Right lobe of liver (tissue), 6 donors: ENCODE data around the gene PRSS1. TPM values are rescaled to one million over a fixed set of nuclear protein-coding genes. Genes with fewer than 3 reads are reported as not detected.

Source experiments
- ATAC-seq, 4 donors: fragments of 200-7000 bp; cut with Tn5 transposase; one replicate each; pipeline ENCODE4 v1.9.1; 2020; ENCODE audit warnings: mild to moderate bottlenecking in 4 of 4, moderate library complexity in 4 of 4
- DNase-seq, 3 donors: peaks; one replicate each; pipeline ENCODE4 v3.0.0-alpha.2; 2020
- H3K27ac ChIP-seq, 3 donors: fragments of 200-600 bp; one replicate each; pipeline ENCODE4 v1.8.0; 2022
- H3K27me3 ChIP-seq, 2 donors: fragments of 200-600 bp; one replicate each; pipeline ENCODE4 v1.8.0; 2022
- H3K36me3 ChIP-seq, 4 donors: fragments of 200-600 bp; sonication (generic) in 1 of 4; one replicate each; pipeline versions ENCODE4 v1.5.1 to v1.8.0; 2017 to 2022; ENCODE audit warnings: control low read depth in 1 of 4
- H3K4me1 ChIP-seq, 4 donors: fragments of 200-600 bp; sonication (generic) in 1 of 4; one replicate each; pipeline versions ENCODE4 v1.5.1 to v1.8.0; 2017 to 2022; ENCODE audit warnings: control low read depth in 1 of 4
- H3K4me3 ChIP-seq, 3 donors: fragments of 200-600 bp; one replicate each; pipeline ENCODE4 v1.8.0; 2022
- H3K9me3 ChIP-seq, 4 donors: fragments of 200-600 bp; sonication (generic) in 1 of 4; one replicate each; pipeline versions ENCODE4 v1.5.1 to v1.8.0; 2017 to 2022; ENCODE audit warnings: control low read depth in 1 of 4
- POLR2A ChIP-seq: fragments of 450-650 bp; IDR thresholded peaks from one replicate; pipeline ENCODE4 v1.6.1; 2017; ENCODE audit warnings: antibody characterized with exemption, mild to moderate bottlenecking
- WGBS: methylation state at CpG from one replicate; pipeline ENCODE4 v1.1.6; 2018; ENCODE audit warnings: low coverage, low lambda C conversion rate; ENCODE audit not compliant: insufficient coverage; ENCODE audit errors: missing lambda C conversion rate; 5-methylcytosine and 5-hydroxymethylcytosine counted together
- intact Hi-C, 2 donors: fragments of 100-400 bp; cut with DNase I; formaldehyde crosslinking; loops; one replicate each; pipeline versions ENCODE4 v1.11.2 to v1.14.1; 2022
- total RNA-seq, 6 experiments: library from RNA; depleted of rRNA in 2 of 6; stranded (reverse); fragments of >200 nt in 2 of 6; fragmentation: NEBNext Ultra II Directional in 3 of 6; extraction: Animal tissue kit (Norgen Biotek cat#: 25700) in 3 of 6; gene quantifications; one replicate each; pipeline versions ENCODE4 v1.1.0 to v1.2.4, GENCODE V29; 2016 to 2023
- TF ChIP-seq, protein P1 (sequence below), 4 donors: fragments of 200-600 bp in 3 of 4; fragments of 450-650 bp in 1 of 4; IDR thresholded peaks; one replicate each; pipeline versions ENCODE4 v1.5.1 to v1.8.0; 2016 to 2022; ENCODE audit warnings: antibody characterized with exemption in 4 of 4, mild to moderate bottlenecking in 2 of 4
- donor health status: DM: no; HTN: yes; CAD: no.
- donor health status: DM: no; HTN: no; CAD: no.
- donor health status: DM: no; HTN: no; CAD: no.
- donor health status: DM: no; HTN: yes; CAD: no.
- donor health status: DM: no; HTN: yes; CAD: no.

PRSS1 gene
- total RNA-seq, 6 experiments from 2014 or later: not detected

DNA sequence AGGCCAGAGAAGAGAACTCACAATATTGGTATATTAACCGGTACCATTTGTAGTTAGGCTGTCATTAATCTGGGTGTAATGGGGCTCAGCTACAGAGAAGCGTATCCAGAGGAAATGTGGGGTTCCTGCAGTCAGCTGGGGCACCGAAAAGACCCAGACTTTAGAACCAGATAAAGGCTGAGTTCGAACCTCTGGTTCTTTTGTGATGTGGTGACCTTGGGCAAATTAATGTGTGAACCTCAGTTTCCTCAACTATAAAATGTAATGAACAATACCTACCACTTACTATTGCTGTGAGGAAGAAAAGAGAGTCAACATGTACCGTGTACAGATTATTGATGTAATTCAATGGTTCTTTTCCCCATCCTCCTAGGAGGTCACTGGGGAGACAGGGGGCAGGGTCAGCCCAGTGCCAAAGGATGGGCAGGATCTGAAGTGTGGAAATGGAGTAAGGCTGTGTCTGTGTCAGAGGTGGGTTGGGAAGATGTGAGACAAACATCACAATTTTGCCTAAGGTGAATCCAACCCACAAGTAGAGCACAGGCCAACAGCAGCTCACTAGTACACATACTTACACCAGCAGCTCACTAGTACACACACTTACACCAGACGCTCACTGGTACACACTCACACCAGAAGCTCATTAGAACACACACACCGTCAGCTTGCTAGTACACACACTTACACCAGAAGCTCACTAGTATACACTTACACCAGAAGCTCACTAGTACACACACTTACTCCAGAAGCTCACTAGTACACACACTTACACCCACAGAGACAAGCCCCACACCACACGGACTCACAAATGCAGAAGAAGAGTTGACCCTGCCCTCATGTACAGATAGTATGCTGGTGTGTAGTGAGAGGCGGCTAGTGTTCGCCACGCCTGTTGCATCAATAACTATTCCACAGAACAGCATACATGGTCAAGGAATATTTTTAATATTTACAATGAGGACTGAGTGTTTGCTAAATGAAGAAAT is 49.5 kb downstream of the PRSS1 start:
- peaks cover 0 to 16% (median 0%) of the 10 kb centered on the region in 4 donors for H3K4me1 ChIP-seq
- DNase-seq (no peak), ATAC-seq (no peak)
- no peaks in the 10 kb centered on the region for H3K9me3 ChIP-seq
- no peaks in the 10 kb centered on the region for H3K36me3 ChIP-seq
- intact Hi-C loops: no loop called here
- WGBS: 57% methylated on average over 9 of the region's 11 CpGs
- peaks cover 0 to 14% of the 10 kb centered on the region in 2 donors for H3K27me3 ChIP-seq
- H3K27ac ChIP-seq: peak overlapping the region in 1 of 3 donors; percentile 3
- TF ChIP-seq, protein P1, sequence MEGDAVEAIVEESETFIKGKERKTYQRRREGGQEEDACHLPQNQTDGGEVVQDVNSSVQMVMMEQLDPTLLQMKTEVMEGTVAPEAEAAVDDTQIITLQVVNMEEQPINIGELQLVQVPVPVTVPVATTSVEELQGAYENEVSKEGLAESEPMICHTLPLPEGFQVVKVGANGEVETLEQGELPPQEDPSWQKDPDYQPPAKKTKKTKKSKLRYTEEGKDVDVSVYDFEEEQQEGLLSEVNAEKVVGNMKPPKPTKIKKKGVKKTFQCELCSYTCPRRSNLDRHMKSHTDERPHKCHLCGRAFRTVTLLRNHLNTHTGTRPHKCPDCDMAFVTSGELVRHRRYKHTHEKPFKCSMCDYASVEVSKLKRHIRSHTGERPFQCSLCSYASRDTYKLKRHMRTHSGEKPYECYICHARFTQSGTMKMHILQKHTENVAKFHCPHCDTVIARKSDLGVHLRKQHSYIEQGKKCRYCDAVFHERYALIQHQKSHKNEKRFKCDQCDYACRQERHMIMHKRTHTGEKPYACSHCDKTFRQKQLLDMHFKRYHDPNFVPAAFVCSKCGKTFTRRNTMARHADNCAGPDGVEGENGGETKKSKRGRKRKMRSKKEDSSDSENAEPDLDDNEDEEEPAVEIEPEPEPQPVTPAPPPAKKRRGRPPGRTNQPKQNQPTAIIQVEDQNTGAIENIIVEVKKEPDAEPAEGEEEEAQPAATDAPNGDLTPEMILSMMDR (IDR thresholded peaks at IDR 0.05): no peak
- TF ChIP-seq POLR2A: no peak
- H3K4me3 ChIP-seq: no peak overlapping the region

- H3K27me3 ChIP-seq: peaks cover 0 to 14% of the 10 kb centered on the region in 2 donors
- DNase-seq: no peak
- H3K9me3 ChIP-seq: no peaks in the 10 kb centered on the region
- H3K27ac ChIP-seq: no peak overlapping the region
- 53% methylated on average over 3 of the region's 3 CpGs for WGBS
- H3K36me3 ChIP-seq: no peaks in the 10 kb centered on the region
- H3K4me1 ChIP-seq: peaks cover 0 to 16% (median 0%) of the 10 kb centered on the region in 4 donors
- intact Hi-C loops: no loop called here
- ATAC-seq: no peak
- H3K4me3 ChIP-seq: no peak overlapping the region
- TF ChIP-seq POLR2A: no peak
- TF ChIP-seq, protein P1 (IDR thresholded peaks at IDR 0.05): no peak
Measured at GRCh38 chr7:142799437-142799835, 50.2 kb downstream of the PRSS1 start.

- DNase-seq (no peak), ATAC-seq (no peak)
- Histone ChIP-seq H3K9me3 (no peaks in the 10 kb centered on the region), H3K27ac (no peak overlapping the region), H3K4me1 (peaks cover 0 to 16% (median 0%) of the 10 kb centered on the region in 4 donors), H3K27me3 (peaks cover 0 to 14% of the 10 kb centered on the region in 2 donors), H3K4me3 (no peak overlapping the region), H3K36me3 (no peaks in the 10 kb centered on the region)
- no peak for TF ChIP-seq POLR2A
- TF ChIP-seq, protein P1 (IDR thresholded peaks at IDR 0.05): no peak
- 83% methylated on average over 1 of the region's 1 CpG for WGBS
- intact Hi-C loops: no loop called here
Measured at GRCh38 chr7:142800088-142800487, 50.8 kb downstream of the PRSS1 start.

DNA sequence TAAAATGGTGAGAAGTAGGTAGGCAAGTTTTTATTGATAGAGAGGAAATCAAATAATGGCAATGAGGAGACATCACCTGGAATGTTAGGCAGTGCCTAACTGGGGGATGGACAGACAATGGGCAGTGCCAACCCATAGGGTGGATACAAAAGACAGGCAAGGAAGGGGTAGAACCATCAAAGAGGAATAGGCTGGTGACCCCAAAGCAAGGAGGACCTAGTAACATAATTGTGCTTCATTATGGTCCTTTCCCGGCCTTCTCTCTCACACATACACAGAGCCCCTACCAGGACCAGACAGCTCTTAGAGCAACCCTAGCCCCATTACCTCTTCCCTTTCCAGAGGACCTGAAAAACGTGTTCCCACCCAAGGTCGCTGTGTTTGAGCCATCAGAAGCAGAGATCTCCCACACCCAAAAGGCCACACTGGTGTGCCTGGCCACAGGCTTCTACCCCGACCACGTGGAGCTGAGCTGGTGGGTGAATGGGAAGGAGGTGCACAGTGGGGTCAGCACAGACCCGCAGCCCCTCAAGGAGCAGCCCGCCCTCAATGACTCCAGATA is 51.5 kb downstream of the PRSS1 start:
- DNase-seq (no peak), ATAC-seq (no peak)
- WGBS: 56% methylated on average over 2 of the region's 7 CpGs
- intact Hi-C loops: no loop called here
- H3K4me3 ChIP-seq: no peak overlapping the region
- peaks cover 0 to 14% of the 10 kb centered on the region in 2 donors for H3K27me3 ChIP-seq
- no peak overlapping the region for H3K27ac ChIP-seq
- H3K4me1 ChIP-seq: peaks cover 0 to 16% (median 0%) of the 10 kb centered on the region in 4 donors
- TF ChIP-seq, protein P1 (IDR thresholded peaks at IDR 0.05): no peak
- TF ChIP-seq POLR2A: no peak
- no peaks in the 10 kb centered on the region for H3K9me3 ChIP-seq
- H3K36me3 ChIP-seq: no peaks in the 10 kb centered on the region
